ENCODE measurements around the gene CFAP210.

Gene CFAP210

GRCh38 chr2:169694113-169694893 lies at the start of gene CFAP210, which contains the start of gene PHOSPHO2:
Gene CFAP210, minus strand, starts transcription at chr2:169694405. Its CDS starts 78 bp downstream, at chr2:169694327.
Gene PHOSPHO2, plus strand, starts transcription at chr2:169694469. Its CDS starts 6,503 bp downstream, at chr2:169700972.
- DNase-seq (ENCODE audit: low spot score) = peak; percentile 98

- no peak for DNase-seq (ENCODE audit: low spot score)
Measured at GRCh38 chr2:169743549-169743948, 49.3 kb upstream of the CFAP210 start.

GRCh38 chr2:169739351-169739750 lies 45.1 kb upstream of the CFAP210 start:
- DNase-seq (ENCODE audit: low spot score) = no peak

GRCh38 chr2:169738566-169739229 lies 44.5 kb upstream of the CFAP210 start:
- DNase-seq (ENCODE audit: low spot score) = no peak

- DNase-seq (ENCODE audit: low spot score) = no peak
Measured at GRCh38 chr2:169736902-169737301, 42.7 kb upstream of the CFAP210 start.

GRCh38 chr2:169735623-169736022 lies 41.4 kb upstream of the CFAP210 start:
- DNase-seq (ENCODE audit: low spot score) = no peak

- DNase-seq (ENCODE audit: low spot score) = peak; percentile 29
Measured at GRCh38 chr2:169734169-169734847, 40.1 kb upstream of the CFAP210 start.

- DNase-seq (ENCODE audit: low spot score) = peak; percentile 35
Measured at GRCh38 chr2:169732583-169733358, 38.6 kb upstream of the CFAP210 start.

GRCh38 chr2:169732075-169732474 lies 37.9 kb upstream of the CFAP210 start:
- DNase-seq (ENCODE audit: low spot score) = no peak

GRCh38 chr2:169729274-169729605 lies 35.0 kb upstream of the CFAP210 start:
- no peak for DNase-seq (ENCODE audit: low spot score)

- DNase-seq (ENCODE audit: low spot score) = no peak
Measured at GRCh38 chr2:169727065-169727464, 32.9 kb upstream of the CFAP210 start.

- DNase-seq (ENCODE audit: low spot score) = no peak
Measured at GRCh38 chr2:169721016-169721415, 26.8 kb upstream of the CFAP210 start.

- no peak for DNase-seq (ENCODE audit: low spot score)
Measured at GRCh38 chr2:169718930-169719504, 24.8 kb upstream of the CFAP210 start.

- DNase-seq (ENCODE audit: low spot score) = no peak
Measured at GRCh38 chr2:169717691-169718063, 23.5 kb upstream of the CFAP210 start.

GRCh38 chr2:169716938-169717690 lies 22.9 kb upstream of the CFAP210 start:
- DNase-seq (ENCODE audit: low spot score) = peak; percentile 32

GRCh38 chr2:169716238-169716886 lies 22.2 kb upstream of the CFAP210 start:
- no peak for DNase-seq (ENCODE audit: low spot score)

- DNase-seq (ENCODE audit: low spot score) = no peak
Measured at GRCh38 chr2:169715379-169716237, 21.4 kb upstream of the CFAP210 start.

GRCh38 chr2:169714699-169715098 lies 20.5 kb upstream of the CFAP210 start:
- DNase-seq (ENCODE audit: low spot score) = no peak

- no peak for DNase-seq (ENCODE audit: low spot score)
Measured at GRCh38 chr2:169713331-169713730, 19.1 kb upstream of the CFAP210 start.
